Calu3 (cell line): ENCODE data around the gene TIRAP. TPM values are rescaled to one million over a fixed set of nuclear protein-coding genes. Genes with fewer than 3 reads are reported as not detected.

ENCODE experiments used
- BruUV-seq: library from RNA; stranded (reverse); fragments of 400-500 nt; replicated peaks from 2 replicates; lab custom pipeline; 2021; lab: Mats Ljungman, UMichigan
- CTCF ChIA-PET: fragments of 300-600 bp; sonication (Branson Sonifier 250); formaldehyde crosslinking; loops from one replicate; lab custom pipeline; 2022; ENCODE audit warnings: antibody characterized with exemption; lab: Charles Lee
- DNase-seq: peaks from one replicate; pipeline ENCODE4 v3.0.0; 2022
- H3K27ac Mint-ChIP-seq: one replicate; pipeline ENCODE4 v1.8.0; 2022; ENCODE audit warnings: mixed read lengths; ENCODE audit not compliant: unreplicated experiment
- H3K27me3 Mint-ChIP-seq: one replicate; pipeline ENCODE4 v1.8.0; 2022; ENCODE audit warnings: mixed read lengths; ENCODE audit not compliant: unreplicated experiment
- H3K36me3 Mint-ChIP-seq: one replicate; pipeline ENCODE4 v1.8.0; 2022; ENCODE audit warnings: mild to moderate bottlenecking, moderate library complexity, mixed read lengths; ENCODE audit not compliant: insufficient read depth, unreplicated experiment
- H3K4me1 Mint-ChIP-seq: one replicate; pipeline ENCODE4 v1.8.0; 2022; ENCODE audit warnings: mild to moderate bottlenecking, low read depth, mixed read lengths; ENCODE audit not compliant: unreplicated experiment
- H3K4me3 Mint-ChIP-seq: one replicate; pipeline ENCODE4 v1.8.0; 2022; ENCODE audit warnings: mild to moderate bottlenecking, low read depth, moderate library complexity, mixed read lengths; ENCODE audit not compliant: unreplicated experiment
- H3K9me3 Mint-ChIP-seq: one replicate; pipeline ENCODE4 v1.8.0; 2022; ENCODE audit warnings: low read depth, mixed read lengths; ENCODE audit not compliant: unreplicated experiment
- CTCF ChIP-seq: fragments of 200-600 bp; IDR thresholded peaks from one replicate; pipeline ENCODE4 v1.8.0; 2022; ENCODE audit warnings: antibody characterized with exemption; ENCODE audit not compliant: unreplicated experiment
- intact Hi-C: fragments of 100-400 bp; cut with micrococcal nuclease; formaldehyde crosslinking; loops from one replicate; pipeline ENCODE4 v1.10.0; 2022; ENCODE audit not compliant: unreplicated experiment
- total RNA-seq: library from RNA; stranded (reverse); gene quantifications from 2 replicates; pipeline ENCODE4 v1.2.3, GENCODE V29; 2022

The TIRAP gene
- total RNA-seq, 1 experiment from 2014 or later = 8.1 TPM

- intact Hi-C loops = loop anchor here (1.0 to 5.0 kb wide), 3 partner anchors 47 to 170 kb away; partner anchors contain the start of gene ST3GAL4
- CTCF ChIA-PET = interaction anchor here (0.6 to 1.5 kb wide), 10 partner anchors 9 to 297 kb away, joined by 3 to 35 read pairs (median 4); partner anchors contain the start of gene ST3GAL4
- Mint-ChIP-seq H3K4me1 (peaks cover 11% of the 10 kb centered on the region), H3K27ac (no peak overlapping the region), H3K4me3 (no peak overlapping the region), H3K36me3 (peaks cover 5% of the 10 kb centered on the region), H3K9me3 (no peaks in the 10 kb centered on the region), H3K27me3 (no peaks in the 10 kb centered on the region)
- peak; percentile 65 for TF ChIP-seq CTCF
- DNase-seq = peak; percentile 76
- BruUV-seq = no TSS peak
Measured at GRCh38 chr11:126310200-126310991, 27.5 kb downstream of the TIRAP start.

- no peak for DNase-seq
- CTCF ChIA-PET = interaction anchor here (1.0 to 1.5 kb wide), 8 partner anchors 17 to 296 kb away, joined by 3 to 35 read pairs (median 4); partner anchors contain the start of gene ST3GAL4
- no TSS peak for BruUV-seq
- no peaks in the 10 kb centered on the region for H3K9me3 Mint-ChIP-seq
- H3K4me3 Mint-ChIP-seq = no peak overlapping the region
- H3K4me1 Mint-ChIP-seq = peaks cover 11% of the 10 kb centered on the region
- no peak overlapping the region for H3K27ac Mint-ChIP-seq
- peaks cover 5% of the 10 kb centered on the region for H3K36me3 Mint-ChIP-seq
- intact Hi-C loops = loop anchor here (1.0 to 5.0 kb wide), 3 partner anchors 46 to 169 kb away; partner anchors contain the start of gene ST3GAL4
- no peak for TF ChIP-seq CTCF
- no peaks in the 10 kb centered on the region for H3K27me3 Mint-ChIP-seq
Measured at GRCh38 chr11:126310992-126311310, 28.1 kb downstream of the TIRAP start.

GRCh38 chr11:126311401-126312291, 28.8 kb downstream of the TIRAP start:
- no peaks in the 10 kb centered on the region for H3K9me3 Mint-ChIP-seq
- TF ChIP-seq CTCF = no peak
- H3K4me1 Mint-ChIP-seq = peaks cover 11% of the 10 kb centered on the region
- CTCF ChIA-PET = interaction anchor here (1.2 to 1.5 kb wide), 3 partner anchors 28 to 169 kb away, joined by 4 to 35 read pairs (median 5); no protein-coding TSS in a partner anchor
- H3K27ac Mint-ChIP-seq = no peak overlapping the region
- intact Hi-C loops = loop anchor here (5.0 kb wide), 2 partner anchors 46 to 121 kb away; partner anchors contain the start of gene ST3GAL4
- no TSS peak for BruUV-seq
- H3K4me3 Mint-ChIP-seq = no peak overlapping the region
- no peaks in the 10 kb centered on the region for H3K27me3 Mint-ChIP-seq
- peaks cover 5% of the 10 kb centered on the region for H3K36me3 Mint-ChIP-seq
- no peak for DNase-seq

- H3K9me3 Mint-ChIP-seq = no peaks in the 10 kb centered on the region
- peaks cover 5% of the 10 kb centered on the region for H3K36me3 Mint-ChIP-seq
- TF ChIP-seq CTCF = no peak
- peaks cover 20% of the 10 kb centered on the region for H3K4me1 Mint-ChIP-seq
- H3K4me3 Mint-ChIP-seq = no peak overlapping the region
- CTCF ChIA-PET = interaction anchor here (0.6 to 1.0 kb wide), 3 partner anchors 12 to 168 kb away, joined by 3 read pairs; no protein-coding TSS in a partner anchor
- no peaks in the 10 kb centered on the region for H3K27me3 Mint-ChIP-seq
- H3K27ac Mint-ChIP-seq = peak overlapping the region; percentile 22
- peak; percentile 33 for DNase-seq
- no TSS peak for BruUV-seq
- intact Hi-C loops = loop anchor here (5.0 kb wide), 2 partner anchors 44 to 119 kb away; partner anchors contain the start of gene ST3GAL4
Measured at GRCh38 chr11:126312961-126313360, 30.1 kb downstream of the TIRAP start.
